IMR-90 (cell line): ENCODE measurements around the gene PLEK. TPM values are rescaled to one million over a fixed set of nuclear protein-coding genes. Genes with fewer than 3 reads are reported as not detected.

Experiments
- ATAC-seq: fragments of 200-7000 bp; cut with Tn5 transposase; 2 replicates; pipeline ENCODE4 v1.9.1; 2020; ENCODE audit warnings: low read depth, mild to moderate bottlenecking, moderate library complexity
- BruUV-seq: library from RNA; stranded (reverse); fragments of 400-500 nt; replicated peaks from 2 replicates; lab custom pipeline; 2021; lab: Mats Ljungman, UMichigan
- CTCF ChIA-PET: fragments of 300-600 bp; formaldehyde crosslinking; extraction: SDS; loops from one replicate; lab custom pipeline; 2021; ENCODE audit warnings: antibody characterized with exemption; lab: Yijun Ruan, JAX
- POLR2A ChIA-PET: fragments of 300-600 bp; sonication (Branson Sonifier 250); formaldehyde crosslinking; loops from one replicate; lab custom pipeline; 2022; ENCODE audit warnings: antibody characterized with exemption; ENCODE audit not compliant: unreplicated experiment; lab: Charles Lee
- DNase-seq: peaks from one replicate; pipeline ENCODE4 v3.0.0; 2013
- H2AFZ ChIP-seq: replicated peaks from 2 replicates; pipeline ENCODE3; 2013; ENCODE audit warnings: low read length, mild to moderate bottlenecking; ENCODE audit not compliant: poor library complexity
- H2AK5ac ChIP-seq: 2 replicates; pipeline ENCODE4 v1.6.1; 2013; ENCODE audit warnings: low read depth, low read length, inconsistent platforms
- H2AK9ac ChIP-seq: replicated peaks from 2 replicates; pipeline ENCODE3; 2013; ENCODE audit warnings: mild to moderate bottlenecking, low read depth, low read length, moderate library complexity; ENCODE audit not compliant: poor library complexity
- H2BK120ac ChIP-seq: 2 replicates; pipeline ENCODE4 v1.6.1; 2013; ENCODE audit warnings: low read depth, low read length, inconsistent platforms
- H2BK15ac ChIP-seq: 3 replicates; pipeline ENCODE4 v1.6.1; 2013; ENCODE audit warnings: low read depth, low read length, inconsistent platforms
- H2BK20ac ChIP-seq: 2 replicates; pipeline ENCODE4 v1.6.1; 2013; ENCODE audit warnings: low read depth, mild to moderate bottlenecking, inconsistent platforms, low read length, moderate library complexity
- H2BK5ac ChIP-seq: 2 replicates; pipeline ENCODE4 v1.6.1; 2013; ENCODE audit warnings: mild to moderate bottlenecking, low read depth, low read length, inconsistent platforms; ENCODE audit not compliant: poor library complexity, severe bottlenecking
- H3K14ac ChIP-seq: replicated peaks from 2 replicates; pipeline ENCODE4 v1.6.1; 2013; ENCODE audit warnings: low read depth, low read length, inconsistent platforms
- H3K18ac ChIP-seq: 2 replicates; pipeline ENCODE4 v1.6.1; 2013; ENCODE audit warnings: low read depth, low read length, control low read depth
- H3K23ac ChIP-seq: 2 replicates; pipeline ENCODE4 v1.6.1; 2013; ENCODE audit warnings: low read depth, low read length, inconsistent platforms
- H3K27ac ChIP-seq: 2 replicates; pipeline ENCODE4 v1.5.1; 2013; ENCODE audit warnings: mild to moderate bottlenecking, control low read depth, low read length; ENCODE audit not compliant: insufficient read depth
- H3K27me3 ChIP-seq: 2 replicates; pipeline ENCODE4 v1.6.1; 2013; ENCODE audit warnings: low read length; ENCODE audit not compliant: control insufficient read depth, insufficient read depth
- H3K36me3 ChIP-seq: 2 replicates; pipeline ENCODE4 v1.6.1; 2013; ENCODE audit warnings: low read length, mixed read lengths; ENCODE audit not compliant: control insufficient read depth, insufficient read depth
- H3K4ac ChIP-seq: 2 replicates; pipeline ENCODE4 v1.6.1; 2013; ENCODE audit warnings: low read depth, low read length, inconsistent platforms
- H3K4me1 ChIP-seq: 2 replicates; pipeline ENCODE4 v1.6.1; 2013; ENCODE audit warnings: low read length, mixed read lengths; ENCODE audit not compliant: control insufficient read depth, insufficient read depth
- H3K4me2 ChIP-seq: 2 replicates; pipeline ENCODE4 v1.6.1; 2013; ENCODE audit warnings: low read depth, mild to moderate bottlenecking, control low read depth, low read length, moderate library complexity
- H3K4me3 ChIP-seq: 2 replicates; pipeline ENCODE4 v1.5.1; 2013; ENCODE audit warnings: low read depth, mild to moderate bottlenecking, control low read depth, low read length, moderate library complexity; ENCODE audit not compliant: insufficient read depth
- H3K56ac ChIP-seq: 2 replicates; pipeline ENCODE4 v1.6.1; 2013; ENCODE audit warnings: low read length, inconsistent platforms; ENCODE audit not compliant: insufficient read depth; ENCODE audit errors: extremely low read depth
- H3K79me1 ChIP-seq, 2 experiments: 2 replicates each; pipeline ENCODE4 v1.6.1; 2013; ENCODE audit warnings: low read length in 2 of 2, inconsistent platforms in 1 of 2, low read depth in 1 of 2
- H3K9ac ChIP-seq: 2 replicates; pipeline ENCODE4 v1.6.1; 2013; ENCODE audit warnings: low read depth, low read length, control low read depth
- H3K9me1 ChIP-seq: 2 replicates; pipeline ENCODE4 v1.6.1; 2013; ENCODE audit warnings: low read length, inconsistent platforms; ENCODE audit not compliant: insufficient read depth
- H3K9me3 ChIP-seq: 2 replicates; pipeline ENCODE4 v1.6.1; 2013; ENCODE audit warnings: low read length; ENCODE audit not compliant: control insufficient read depth, insufficient read depth
- H4K20me1 ChIP-seq: 2 replicates; pipeline ENCODE4 v1.6.1; 2013; ENCODE audit warnings: low read length, inconsistent platforms; ENCODE audit not compliant: insufficient read depth
- H4K5ac ChIP-seq: 2 replicates; pipeline ENCODE4 v1.6.1; 2013; ENCODE audit warnings: mild to moderate bottlenecking, low read depth, low read length, control low read depth
- H4K8ac ChIP-seq, 2 experiments: 2 replicates each; pipeline ENCODE4 v1.6.1; 2013; ENCODE audit warnings: low read depth in 2 of 2, low read length in 2 of 2, control low read depth in 1 of 2, inconsistent platforms in 1 of 2
- H4K91ac ChIP-seq: 2 replicates; pipeline ENCODE4 v1.6.1; 2013; ENCODE audit warnings: low read depth, low read length, inconsistent platforms; ENCODE audit not compliant: insufficient read depth
- CEBPB ChIP-seq: IDR thresholded peaks from 2 replicates; pipeline ENCODE4 v1.6.1; 2012; ENCODE audit warnings: low read depth, low read length, improper control_type of control experiment
- FOS ChIP-seq: fragments of 150-350 bp; IDR thresholded peaks from 2 replicates; pipeline ENCODE4 v1.6.1; 2016; ENCODE audit warnings: low read depth, low read length
- WGBS, 2 experiments: methylation state at CpG; one replicate each; pipeline versions ENCODE4 v1.1.5 to v1.1.7; 2013; ENCODE audit warnings: missing lambda C conversion rate in 2 of 2; ENCODE audit not compliant: insufficient read length in 1 of 2; ENCODE audit errors: extremely low coverage in 2 of 2; 5-methylcytosine and 5-hydroxymethylcytosine counted together
- dilution Hi-C: fragments of 300-500 bp; cut with HindIII; formaldehyde crosslinking; loops from one replicate; pipeline ENCODE4 v1.14.3; 2018; ENCODE audit warnings: low sequenced_read_pairs; ENCODE audit not compliant: unreplicated experiment
- in situ Hi-C: fragments of 300-500 bp; cut with MboI; formaldehyde crosslinking; loops from 3 replicates; pipeline ENCODE4 v1.14.3; 2019; ENCODE audit warnings: low sequenced_read_pairs, inconsistent platforms, mixed read lengths
- intact Hi-C: fragments of 100-400 bp; cut with micrococcal nuclease; formaldehyde crosslinking; loops from 2 replicates; pipeline ENCODE4 v1.10.0; 2022
- polyA plus RNA-seq, 3 experiments: library from polyadenylated mRNA; depleted of rRNA; stranded (reverse); fragments of >200 nt; gene quantifications; 2 replicates each; pipeline ENCODE4 v1.2.3, GENCODE V29; 2012; ENCODE audit warnings: low replicate concordance in 1 of 3
- total RNA-seq: library from RNA; depleted of rRNA; stranded (reverse); fragments of >200 nt; gene quantifications from 2 replicates; pipeline ENCODE4 v1.2.3, GENCODE V29; 2012

PLEK gene
- total and polyA plus RNA-seq, 2 of the 4 experiments (the other 2 are of a cell fraction) = under 0.01 TPM; not detected in 1

DNA sequence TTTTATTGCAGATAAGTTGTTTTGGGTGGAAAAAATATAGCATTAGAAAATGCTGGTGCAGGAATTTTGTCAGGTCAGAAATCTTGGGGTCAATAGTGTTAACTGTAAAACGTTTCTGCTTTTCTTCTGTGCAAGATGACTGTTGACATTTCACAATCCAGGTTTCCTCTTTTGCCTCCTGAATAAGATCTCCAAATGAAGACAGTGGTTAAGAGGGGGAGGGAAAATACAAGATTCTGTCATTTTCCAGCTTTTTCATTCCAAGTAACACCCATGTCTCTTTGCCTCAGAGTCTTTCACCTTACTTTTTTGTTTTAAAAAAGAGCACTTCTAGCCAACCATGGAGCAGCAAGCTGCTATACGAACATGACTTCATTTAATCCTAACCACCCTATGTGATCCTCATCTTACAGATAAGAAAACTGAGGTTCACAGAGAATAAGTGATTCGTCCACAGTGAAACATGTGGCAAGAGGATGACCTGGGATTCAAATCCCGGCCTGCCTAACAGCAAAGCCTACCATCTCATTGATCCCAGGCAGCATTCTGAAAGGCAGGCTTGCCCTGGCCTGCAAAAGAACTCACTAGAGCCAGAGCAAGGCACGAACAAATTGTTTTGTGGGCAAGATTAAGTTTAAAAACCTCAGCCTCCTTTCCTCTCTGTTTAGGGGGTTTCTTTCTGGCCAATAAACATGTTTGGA, 3.0 kb downstream of the PLEK start:
- Histone ChIP-seq H3K14ac (no peak overlapping the region), H2AK9ac (no peak overlapping the region), H4K8ac (no peak overlapping the region), H4K91ac (no peak overlapping the region), H3K4me3 (no peak overlapping the region), H3K27me3 (peaks cover 18% of the 10 kb centered on the region), H3K36me3 (no peaks in the 10 kb centered on the region), H3K9me1 (no peaks in the 10 kb centered on the region), H2AK5ac (no peak overlapping the region), H4K20me1 (no peaks in the 10 kb centered on the region), H2BK20ac (no peak overlapping the region), H3K4ac (no peak overlapping the region), H3K23ac (no peak overlapping the region), H3K9ac (no peak overlapping the region), H2BK120ac (no peak overlapping the region), H2AFZ (no peak overlapping the region), H3K27ac (no peak overlapping the region), H3K18ac (no peak overlapping the region), H2BK15ac (no peak overlapping the region), H3K9me3 (no peaks in the 10 kb centered on the region), H3K79me1 (no peaks in the 10 kb centered on the region), H3K4me2 (no peak overlapping the region), H2BK5ac (no peak overlapping the region), H4K5ac (no peak overlapping the region), H3K4me1 (no peaks in the 10 kb centered on the region), H3K56ac (no peak overlapping the region)
- in situ Hi-C loops (no loop called here), intact Hi-C loops (loop anchor here (1.0 to 5.0 kb wide), 2 partner anchors 21 to 54 kb away; no protein-coding TSS in a partner anchor), dilution Hi-C loops (no loop called here)
- CTCF ChIA-PET = no interaction called here
- ATAC-seq (peak; percentile 17; the same call in 1 of the 2 replicates), DNase-seq (no peak)
- WGBS, 2 experiments = no CpG with 5 or more reads among the region's 5 CpGs
- no TSS peak for BruUV-seq
- POLR2A ChIA-PET = no interaction called here
- TF ChIP-seq FOS (no peak), CEBPB (peak; percentile 38; the same call in 1 of the 2 replicates)
